Uterus (tissue), 2 donors: Measurements from ENCODE around the gene SKI.

Source experiments
- CTCF ChIP-seq, 4 experiments: fragments of 200-600 bp in 2 of 4; fragments of 450-650 bp in 2 of 4; sonication (generic) in 2 of 4; IDR thresholded peaks; one replicate each; pipeline ENCODE4 v1.5.1; 2016 to 2019; ENCODE audit warnings: antibody characterized with exemption in 4 of 4, mild to moderate bottlenecking in 2 of 4, moderate library complexity in 1 of 4
- POLR2A ChIP-seq, 2 donors: fragments of 450-650 bp; IDR thresholded peaks; one replicate each; pipeline ENCODE4 v1.6.1; 2016; ENCODE audit warnings: antibody characterized with exemption in 2 of 2, mild to moderate bottlenecking in 1 of 2, moderate library complexity in 1 of 2

GRCh38 chr1:2273401-2274090 lies 45.4 kb downstream of the SKI start:
- no peak for TF ChIP-seq CTCF (IDR thresholded peaks at IDR 0.05)
- no peak for TF ChIP-seq POLR2A (IDR thresholded peaks at IDR 0.05)
